AG04449 (cell line): ENCODE results near the gene PRAC1.
A peak's percentile ranks its signal among the peaks of the same experiment; 100 is the strongest.

ENCODE experiments used
- CTCF ChIA-PET: fragments of 350-600 bp; formaldehyde crosslinking; extraction: SDS; loops from one replicate; lab custom pipeline; 2021; ENCODE audit warnings: antibody characterized with exemption; lab: Yijun Ruan, JAX
- POLR2A ChIA-PET: fragments of 400-600, 350-600 bp; formaldehyde crosslinking; extraction: SDS; loops from one replicate; lab custom pipeline; 2020; ENCODE audit warnings: antibody characterized with exemption, inconsistent platforms; lab: Yijun Ruan, JAX
- DNase-seq: peaks from one replicate; pipeline ENCODE4 v3.0.0-alpha.2; 2010; ENCODE audit warnings: low read depth, low spot score
- H3K4me3 ChIP-seq: 2 replicates; pipeline ENCODE4 v1.5.1; 2011; ENCODE audit warnings: low read depth, mild to moderate bottlenecking, control low read depth, low read length
- CTCF ChIP-seq: IDR thresholded peaks from one replicate; pipeline ENCODE4 v1.5.1; 2011; ENCODE audit warnings: mild to moderate bottlenecking, moderate library complexity, low read length, control low read depth, inconsistent platforms; ENCODE audit not compliant: insufficient read depth; ENCODE audit errors: missing control alignments

PRAC1 gene

GRCh38 chr17:48728232-48729231 is 6.2 kb upstream of the PRAC1 start, which contains the start of gene HOXB13:
HOXB13 (minus strand) TSS chr17:48728750; CDS start chr17:48728593, 157 bp downstream.
- DNase-seq: no peak
- ChIA-PET CTCF (interaction anchor here (0.8 to 19.2 kb wide), 7 partner anchors 9 to 156 kb away, joined by 3 to 353 read pairs (median 5); no protein-coding TSS in a partner anchor), POLR2A (interaction anchor here (0.7 kb wide), 1 partner anchor 23 kb away, joined by 5 read pairs; no protein-coding TSS in a partner anchor)
- TF ChIP-seq CTCF: no peak
- H3K4me3 ChIP-seq: peak within 1 kb of the TSS; percentile 38

GRCh38 chr17:48727415-48728175 is 5.3 kb upstream of the PRAC1 start:
- TF ChIP-seq CTCF: no peak
- no peak for DNase-seq
- H3K4me3 ChIP-seq: no peak overlapping the region
- POLR2A ChIA-PET: no interaction called here
- CTCF ChIA-PET: interaction anchor here (0.8 to 19.2 kb wide), 9 partner anchors 7 to 157 kb away, joined by 3 to 353 read pairs (median 5); no protein-coding TSS in a partner anchor

GRCh38 chr17:48726916-48727286 is 4.6 kb upstream of the PRAC1 start:
- no peak overlapping the region for H3K4me3 ChIP-seq
- ChIA-PET CTCF (interaction anchor here (0.8 to 19.2 kb wide), 10 partner anchors 8 to 157 kb away, joined by 3 to 353 read pairs (median 26); no protein-coding TSS in a partner anchor), POLR2A (no interaction called here)
- no peak for DNase-seq
- no peak for TF ChIP-seq CTCF

GRCh38 chr17:48726114-48726915 is 4.0 kb upstream of the PRAC1 start:
- DNase-seq: no peak
- TF ChIP-seq CTCF: no peak
- ChIA-PET CTCF (interaction anchor here (0.8 to 19.2 kb wide), 11 partner anchors 9 to 158 kb away, joined by 3 to 353 read pairs (median 26); no protein-coding TSS in a partner anchor), POLR2A (no interaction called here)
- H3K4me3 ChIP-seq: no peak overlapping the region

- CTCF ChIA-PET: interaction anchor here (0.7 to 19.2 kb wide), 23 partner anchors 8 to 159 kb away, joined by 3 to 353 read pairs (median 7); no protein-coding TSS in a partner anchor
- no peak for DNase-seq
- POLR2A ChIA-PET: no interaction called here
- TF ChIP-seq CTCF: no peak
- H3K4me3 ChIP-seq: no peak overlapping the region
Observed at GRCh38 chr17:48725288-48726064, 3.2 kb upstream of the PRAC1 start.
